A673 (cell line): ENCODE results near the gene DBX1.

ENCODE experiments used
- EZH2 ChIP-seq: fragments of 200-600 bp; sonication (generic); IDR thresholded peaks from 2 replicates; pipeline ENCODE4 v1.6.1; 2017; ENCODE audit warnings: borderline replicate concordance, low read depth, mild to moderate bottlenecking, mixed read lengths, antibody characterized with exemption, low read length; ENCODE audit not compliant: poor library complexity, severe bottlenecking
- TF ChIP-seq, protein P1 (sequence below): fragments of 300-800, 200-600 bp; sonication (generic); conservative IDR thresholded peaks from 2 replicates; pipeline ENCODE4 v1.5.1; 2017; ENCODE audit warnings: low read depth, mild to moderate bottlenecking, antibody characterized with exemption, low read length, moderate library complexity, mixed read lengths

DNA sequence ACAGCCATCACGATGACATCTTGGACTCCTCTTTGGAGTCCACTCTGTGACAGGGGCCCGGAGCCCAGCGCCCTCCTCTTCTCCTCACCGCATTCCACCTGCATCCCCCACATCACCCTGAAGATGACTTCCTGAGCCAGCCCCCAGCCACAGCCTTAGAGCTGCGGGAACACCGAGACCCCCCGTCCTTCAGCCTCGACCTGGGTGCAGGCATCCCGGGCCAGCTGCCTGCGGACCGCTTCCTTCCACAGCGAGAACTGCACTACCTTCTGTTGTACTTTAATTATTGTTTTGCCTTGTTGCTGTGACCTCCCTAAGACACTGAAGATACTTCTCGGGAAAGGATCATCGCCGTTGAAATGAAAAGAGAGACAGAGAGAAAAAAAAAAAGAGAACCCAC, 42.1 kb downstream of the DBX1 start:
- no peak for TF ChIP-seq EZH2
- TF ChIP-seq, protein P1, sequence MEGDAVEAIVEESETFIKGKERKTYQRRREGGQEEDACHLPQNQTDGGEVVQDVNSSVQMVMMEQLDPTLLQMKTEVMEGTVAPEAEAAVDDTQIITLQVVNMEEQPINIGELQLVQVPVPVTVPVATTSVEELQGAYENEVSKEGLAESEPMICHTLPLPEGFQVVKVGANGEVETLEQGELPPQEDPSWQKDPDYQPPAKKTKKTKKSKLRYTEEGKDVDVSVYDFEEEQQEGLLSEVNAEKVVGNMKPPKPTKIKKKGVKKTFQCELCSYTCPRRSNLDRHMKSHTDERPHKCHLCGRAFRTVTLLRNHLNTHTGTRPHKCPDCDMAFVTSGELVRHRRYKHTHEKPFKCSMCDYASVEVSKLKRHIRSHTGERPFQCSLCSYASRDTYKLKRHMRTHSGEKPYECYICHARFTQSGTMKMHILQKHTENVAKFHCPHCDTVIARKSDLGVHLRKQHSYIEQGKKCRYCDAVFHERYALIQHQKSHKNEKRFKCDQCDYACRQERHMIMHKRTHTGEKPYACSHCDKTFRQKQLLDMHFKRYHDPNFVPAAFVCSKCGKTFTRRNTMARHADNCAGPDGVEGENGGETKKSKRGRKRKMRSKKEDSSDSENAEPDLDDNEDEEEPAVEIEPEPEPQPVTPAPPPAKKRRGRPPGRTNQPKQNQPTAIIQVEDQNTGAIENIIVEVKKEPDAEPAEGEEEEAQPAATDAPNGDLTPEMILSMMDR, result no peak
